ENCODE results near the gene EPYC. TPM values are rescaled to one million over a fixed set of nuclear protein-coding genes. Genes with fewer than 3 reads are reported as not detected.

The EPYC gene
- total RNA-seq, 1 donor from 2014 or later = not detected

GRCh38 chr12:90984114-90984513 lies 20.7 kb downstream of the EPYC start:
- no peak for TF ChIP-seq CTCF (IDR thresholded peaks at IDR 0.05)
- H3K27ac Mint-ChIP-seq (ENCODE audit: unreplicated experiment) = no peak overlapping the region
- no peaks in the 10 kb centered on the region for H3K27me3 Mint-ChIP-seq (ENCODE audit: low read depth)
- peaks cover 15% of the 10 kb centered on the region for H3K9me3 Mint-ChIP-seq (ENCODE audit: low read depth)
- H3K4me3 Mint-ChIP-seq (ENCODE audit: unreplicated experiment) = no peak overlapping the region
- peaks cover 20% of the 10 kb centered on the region for H3K4me1 Mint-ChIP-seq (ENCODE audit: low read depth)
- H3K36me3 Mint-ChIP-seq (ENCODE audit: low read depth) = peaks cover 2% of the 10 kb centered on the region
- DNase-seq (ENCODE audit: low spot score) = no peak

GRCh38 chr12:90982170-90982569 lies 22.6 kb downstream of the EPYC start:
- Mint-ChIP-seq H3K36me3 (ENCODE audit: low read depth) (peaks cover 1% of the 10 kb centered on the region), H3K4me1 (ENCODE audit: low read depth) (peaks cover 35% of the 10 kb centered on the region), H3K27ac (ENCODE audit: unreplicated experiment) (no peak overlapping the region), H3K4me3 (ENCODE audit: unreplicated experiment) (no peak overlapping the region), H3K27me3 (ENCODE audit: low read depth) (no peaks in the 10 kb centered on the region), H3K9me3 (ENCODE audit: low read depth) (peaks cover 12% of the 10 kb centered on the region)
- TF ChIP-seq CTCF (IDR thresholded peaks at IDR 0.05) = no peak
- DNase-seq (ENCODE audit: low spot score) = no peak

DNA sequence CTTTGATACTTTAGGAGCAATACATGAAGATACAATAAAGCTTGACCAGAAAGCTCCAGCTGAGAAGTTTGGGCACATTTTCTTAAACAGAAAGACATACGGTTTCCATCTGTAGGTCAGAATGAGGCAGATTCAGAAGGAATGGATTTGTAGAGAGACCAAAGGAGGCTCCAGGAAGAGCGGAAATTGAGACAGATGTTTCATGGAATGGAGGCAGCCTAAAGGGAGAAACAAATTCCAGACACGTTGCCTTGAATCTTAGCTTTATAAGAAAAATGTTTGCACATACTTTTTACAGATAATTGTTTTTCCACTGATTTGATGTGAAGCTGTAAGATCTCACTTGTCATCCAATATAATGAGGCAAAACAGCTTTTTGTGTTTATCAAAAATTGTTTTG lies 24.8 kb downstream of the EPYC start:
- no peak for TF ChIP-seq CTCF (IDR thresholded peaks at IDR 0.05)
- H3K4me3 Mint-ChIP-seq (ENCODE audit: unreplicated experiment) = no peak overlapping the region
- H3K4me1 Mint-ChIP-seq (ENCODE audit: low read depth) = peaks cover 37% of the 10 kb centered on the region
- DNase-seq (ENCODE audit: low spot score) = no peak
- H3K27me3 Mint-ChIP-seq (ENCODE audit: low read depth) = no peaks in the 10 kb centered on the region
- peaks cover 4% of the 10 kb centered on the region for H3K9me3 Mint-ChIP-seq (ENCODE audit: low read depth)
- H3K27ac Mint-ChIP-seq (ENCODE audit: unreplicated experiment) = no peak overlapping the region
- no peaks in the 10 kb centered on the region for H3K36me3 Mint-ChIP-seq (ENCODE audit: low read depth)

DNA sequence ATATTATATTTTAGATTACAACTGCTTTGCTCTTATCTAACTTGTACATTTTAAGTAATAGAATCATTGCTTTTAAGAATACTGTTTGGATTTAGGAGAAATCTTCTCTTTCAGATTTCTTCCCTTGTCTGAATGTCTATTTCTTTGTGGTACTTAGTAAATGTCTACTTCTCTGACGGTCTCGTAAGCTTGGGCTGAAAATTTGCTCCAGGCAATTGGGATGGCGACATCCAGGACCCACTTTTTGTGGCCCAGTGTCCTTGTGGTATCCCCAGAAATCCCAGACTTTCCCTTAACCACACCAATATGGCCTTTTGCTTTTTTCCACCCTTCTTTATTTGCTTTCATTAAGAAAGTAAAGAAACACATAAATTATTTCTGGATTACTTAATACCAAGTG lies 25.8 kb downstream of the EPYC start:
- Mint-ChIP-seq H3K9me3 (ENCODE audit: low read depth) (peaks cover 4% of the 10 kb centered on the region), H3K4me3 (ENCODE audit: unreplicated experiment) (no peak overlapping the region), H3K27ac (ENCODE audit: unreplicated experiment) (no peak overlapping the region), H3K4me1 (ENCODE audit: low read depth) (peaks cover 44% of the 10 kb centered on the region), H3K27me3 (ENCODE audit: low read depth) (no peaks in the 10 kb centered on the region), H3K36me3 (ENCODE audit: low read depth) (no peaks in the 10 kb centered on the region)
- DNase-seq (ENCODE audit: low spot score) = no peak
- TF ChIP-seq CTCF (IDR thresholded peaks at IDR 0.05) = no peak

- Mint-ChIP-seq H3K27me3 (ENCODE audit: low read depth) (no peaks in the 10 kb centered on the region), H3K36me3 (ENCODE audit: low read depth) (no peaks in the 10 kb centered on the region), H3K27ac (ENCODE audit: unreplicated experiment) (peak overlapping the region; percentile 69), H3K4me3 (ENCODE audit: unreplicated experiment) (no peak overlapping the region), H3K4me1 (ENCODE audit: low read depth) (peaks cover 46% of the 10 kb centered on the region), H3K9me3 (ENCODE audit: low read depth) (peaks cover 4% of the 10 kb centered on the region)
- DNase-seq (ENCODE audit: low spot score) = no peak
- TF ChIP-seq CTCF (IDR thresholded peaks at IDR 0.05) = peak; percentile 93
Observed at GRCh38 chr12:90978117-90978770, 26.5 kb downstream of the EPYC start.
